Measurements from ENCODE around the gene ARID2.

GRCh38 chr12:45893240-45893639, 163.7 kb downstream of the ARID2 start:
- TF ChIP-seq CTCF (IDR thresholded peaks at IDR 0.05) (no peak), POLR2AphosphoS5 (IDR thresholded peaks at IDR 0.05) (no peak), EP300 (IDR thresholded peaks at IDR 0.05) (no peak)
